Measurements from ENCODE around the gene URM1. TPM values are rescaled to one million over a fixed set of nuclear protein-coding genes. Genes with fewer than 3 reads are reported as not detected.

The URM1 gene
- total RNA-seq, 6 experiments from 2014 or later: 16.6 to 25.9 (median 22.2) TPM

DNA sequence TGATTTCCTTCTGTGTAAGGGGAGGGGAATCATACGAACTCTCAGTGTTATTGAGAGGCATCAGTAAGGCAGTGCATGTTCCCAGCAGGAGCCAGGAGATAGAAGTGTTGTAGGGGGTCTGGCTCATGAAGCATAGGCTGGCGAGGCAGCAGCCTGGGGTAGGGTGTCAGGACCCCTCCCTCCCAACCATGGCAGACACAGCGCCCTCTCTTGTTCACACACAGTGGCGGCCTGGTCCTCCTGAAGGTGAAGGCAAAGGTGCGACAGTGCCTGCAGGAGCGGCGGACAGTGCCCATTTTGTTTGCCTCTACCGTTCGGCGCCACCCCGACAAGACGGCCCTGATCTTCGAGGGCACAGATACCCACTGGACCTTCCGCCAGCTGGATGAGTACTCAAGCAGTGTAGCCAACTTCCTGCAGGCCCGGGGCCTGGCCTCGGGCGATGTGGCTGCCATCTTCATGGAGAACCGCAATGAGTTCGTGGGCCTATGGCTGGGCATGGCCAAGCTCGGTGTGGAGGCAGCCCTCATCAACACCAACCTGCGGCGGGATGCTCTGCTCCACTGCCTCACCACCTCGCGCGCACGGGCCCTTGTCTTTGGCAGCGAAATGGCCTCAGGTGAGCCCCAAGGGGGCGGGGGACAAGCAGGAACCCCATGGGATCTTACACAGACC is 26.1 kb upstream of the URM1 start:
- peaks cover 0 to 44% (median 9%) of the 10 kb centered on the region in 4 donors for H3K36me3 ChIP-seq
- intact Hi-C loops (cut with DNase I): loop anchor here (10.0 kb wide), 1 partner anchor 50 kb away; no protein-coding TSS in a partner anchor

DNA sequence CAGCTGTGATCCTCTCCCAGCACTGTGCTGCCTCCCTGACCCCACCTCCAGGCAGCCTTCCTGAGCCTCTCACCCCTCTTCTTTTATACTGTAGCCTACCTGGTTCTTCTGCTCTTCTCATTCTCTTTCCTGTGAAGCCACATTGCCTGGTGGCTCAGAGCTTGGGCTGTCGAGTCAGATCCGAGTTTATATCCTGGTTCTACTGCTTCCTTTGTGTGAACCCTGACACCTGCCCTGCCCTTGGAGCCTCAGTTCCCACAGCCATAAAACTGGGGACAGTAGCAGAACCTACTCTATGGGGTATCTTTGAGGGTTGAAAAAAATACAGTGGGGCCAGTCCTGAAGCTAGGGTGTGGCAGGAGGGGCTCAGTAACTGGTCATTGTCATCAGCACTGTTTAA is 22.0 kb upstream of the URM1 start:
- H3K27ac ChIP-seq: no peak overlapping the region
- no peaks in the 10 kb centered on the region for H3K4me1 ChIP-seq
- TF ChIP-seq, protein P1, sequence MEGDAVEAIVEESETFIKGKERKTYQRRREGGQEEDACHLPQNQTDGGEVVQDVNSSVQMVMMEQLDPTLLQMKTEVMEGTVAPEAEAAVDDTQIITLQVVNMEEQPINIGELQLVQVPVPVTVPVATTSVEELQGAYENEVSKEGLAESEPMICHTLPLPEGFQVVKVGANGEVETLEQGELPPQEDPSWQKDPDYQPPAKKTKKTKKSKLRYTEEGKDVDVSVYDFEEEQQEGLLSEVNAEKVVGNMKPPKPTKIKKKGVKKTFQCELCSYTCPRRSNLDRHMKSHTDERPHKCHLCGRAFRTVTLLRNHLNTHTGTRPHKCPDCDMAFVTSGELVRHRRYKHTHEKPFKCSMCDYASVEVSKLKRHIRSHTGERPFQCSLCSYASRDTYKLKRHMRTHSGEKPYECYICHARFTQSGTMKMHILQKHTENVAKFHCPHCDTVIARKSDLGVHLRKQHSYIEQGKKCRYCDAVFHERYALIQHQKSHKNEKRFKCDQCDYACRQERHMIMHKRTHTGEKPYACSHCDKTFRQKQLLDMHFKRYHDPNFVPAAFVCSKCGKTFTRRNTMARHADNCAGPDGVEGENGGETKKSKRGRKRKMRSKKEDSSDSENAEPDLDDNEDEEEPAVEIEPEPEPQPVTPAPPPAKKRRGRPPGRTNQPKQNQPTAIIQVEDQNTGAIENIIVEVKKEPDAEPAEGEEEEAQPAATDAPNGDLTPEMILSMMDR (IDR thresholded peaks at IDR 0.05): no peak
- TF ChIP-seq POLR2A (IDR thresholded peaks at IDR 0.05): no peak
- no peaks in the 10 kb centered on the region for H3K27me3 ChIP-seq
- 100% methylated on average over 1 of the region's 2 CpGs for WGBS (ENCODE audit: insufficient coverage, low coverage, low lambda C conversion rate, missing lambda C conversion rate)
- ATAC-seq: no peak
- no peak for DNase-seq
- no peaks in the 10 kb centered on the region for H3K9me3 ChIP-seq
- H3K36me3 ChIP-seq: peaks cover 0 to 35% (median 9%) of the 10 kb centered on the region in 4 donors
- H3K4me3 ChIP-seq: no peak overlapping the region
- intact Hi-C loops (cut with DNase I): loop anchor here (10.0 kb wide), 1 partner anchor 54 kb away; no protein-coding TSS in a partner anchor

More for the DNA sequence above, 26.1 kb upstream of the URM1 start:
- no peak for DNase-seq
- Histone ChIP-seq H3K27ac (no peak overlapping the region), H3K27me3 (no peaks in the 10 kb centered on the region), H3K4me1 (peaks cover 0 to 6% (median 0%) of the 10 kb centered on the region in 4 donors), H3K4me3 (no peak overlapping the region), H3K9me3 (no peaks in the 10 kb centered on the region)
- no peak for ATAC-seq
- TF ChIP-seq, protein P1 (IDR thresholded peaks at IDR 0.05): no peak
- TF ChIP-seq POLR2A (IDR thresholded peaks at IDR 0.05): no peak
- 100% methylated on average over 1 of the region's 28 CpGs for WGBS (ENCODE audit: insufficient coverage, low coverage, low lambda C conversion rate, missing lambda C conversion rate)

DNA sequence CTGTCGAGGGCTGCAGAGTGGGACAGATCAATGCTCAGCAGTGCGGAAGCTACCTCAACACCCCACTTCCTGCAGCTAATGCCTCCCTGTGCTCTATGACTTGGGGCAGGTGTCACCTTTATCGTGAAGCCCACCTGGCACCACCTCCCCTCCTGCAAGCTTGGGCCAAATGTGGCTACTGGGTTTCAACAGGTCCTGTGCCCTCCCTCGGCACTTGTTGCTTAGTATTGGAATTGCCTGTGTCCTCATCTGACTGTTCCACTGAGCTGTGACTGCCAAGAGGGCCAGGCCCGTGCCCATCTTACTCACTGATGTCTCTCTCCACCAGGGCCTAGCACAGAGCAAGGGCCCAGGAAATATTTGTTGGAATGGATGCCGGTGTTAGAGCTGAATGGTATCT is 21.4 kb upstream of the URM1 start:
- Histone ChIP-seq H3K4me3 (no peak overlapping the region), H3K4me1 (no peaks in the 10 kb centered on the region), H3K36me3 (peaks cover 0 to 28% (median 7%) of the 10 kb centered on the region in 4 donors), H3K27me3 (no peaks in the 10 kb centered on the region), H3K9me3 (no peaks in the 10 kb centered on the region), H3K27ac (no peak overlapping the region)
- TF ChIP-seq, protein P1 (IDR thresholded peaks at IDR 0.05): no peak
- no peak for TF ChIP-seq POLR2A (IDR thresholded peaks at IDR 0.05)
- intact Hi-C loops (cut with DNase I): loop anchor here (10.0 kb wide), 1 partner anchor 55 kb away; no protein-coding TSS in a partner anchor
- 90% methylated on average over 2 of the region's 6 CpGs for WGBS (ENCODE audit: insufficient coverage, low coverage, low lambda C conversion rate, missing lambda C conversion rate)
- ATAC-seq (no peak), DNase-seq (no peak)

DNA sequence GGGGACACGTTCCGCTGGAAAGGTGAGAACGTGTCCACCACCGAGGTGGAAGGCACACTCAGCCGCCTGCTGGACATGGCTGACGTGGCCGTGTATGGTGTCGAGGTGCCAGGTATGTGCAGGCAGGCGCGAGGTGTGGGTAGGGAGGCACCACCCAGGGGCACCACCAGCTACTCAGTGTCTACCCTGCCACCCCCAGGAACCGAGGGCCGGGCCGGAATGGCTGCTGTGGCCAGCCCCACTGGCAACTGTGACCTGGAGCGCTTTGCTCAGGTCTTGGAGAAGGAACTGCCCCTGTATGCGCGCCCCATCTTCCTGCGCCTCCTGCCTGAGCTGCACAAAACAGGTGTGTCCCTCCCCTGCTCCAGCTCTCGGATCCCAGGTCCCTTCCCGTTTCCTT is 15.7 kb upstream of the URM1 start:
- DNase-seq: no peak
- ATAC-seq: no peak
- 100% methylated on average over 2 of the region's 19 CpGs for WGBS (ENCODE audit: insufficient coverage, low coverage, low lambda C conversion rate, missing lambda C conversion rate)
- H3K27ac ChIP-seq: no peak overlapping the region
- no peaks in the 10 kb centered on the region for H3K27me3 ChIP-seq
- peaks cover 0 to 13% (median 4%) of the 10 kb centered on the region in 4 donors for H3K36me3 ChIP-seq
- H3K4me3 ChIP-seq: no peak overlapping the region
- no peak for TF ChIP-seq POLR2A (IDR thresholded peaks at IDR 0.05)
- TF ChIP-seq, protein P1 (IDR thresholded peaks at IDR 0.05): no peak
- intact Hi-C loops (cut with DNase I): no loop called here
- H3K9me3 ChIP-seq: no peaks in the 10 kb centered on the region
- no peaks in the 10 kb centered on the region for H3K4me1 ChIP-seq
